Measurements from ENCODE around the gene PKD1.
A peak's percentile ranks its signal among the peaks of the same experiment; 100 is the strongest.

Gene PKD1

DNA sequence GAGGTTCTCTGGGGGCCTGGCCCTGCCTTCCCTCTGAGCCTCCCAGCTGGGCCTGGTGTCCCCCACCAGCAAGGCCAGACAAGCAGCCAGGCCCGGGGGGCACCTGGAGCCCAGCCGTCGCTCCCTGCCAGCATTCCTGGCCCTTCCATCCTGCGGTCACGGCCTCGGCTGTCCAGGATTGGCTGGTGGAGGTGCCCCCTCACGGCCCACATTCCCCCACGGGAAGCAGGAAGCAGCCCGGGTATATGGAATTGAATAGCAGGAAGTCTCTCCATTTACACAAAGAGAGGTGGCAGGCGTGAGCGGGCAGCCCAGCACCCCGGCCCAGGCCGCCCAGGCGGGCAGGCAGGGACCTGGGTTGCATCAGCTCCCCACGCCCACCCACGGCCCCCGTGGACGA is 34.4 kb upstream of the PKD1 start:
- no peak for DNase-seq

DNA sequence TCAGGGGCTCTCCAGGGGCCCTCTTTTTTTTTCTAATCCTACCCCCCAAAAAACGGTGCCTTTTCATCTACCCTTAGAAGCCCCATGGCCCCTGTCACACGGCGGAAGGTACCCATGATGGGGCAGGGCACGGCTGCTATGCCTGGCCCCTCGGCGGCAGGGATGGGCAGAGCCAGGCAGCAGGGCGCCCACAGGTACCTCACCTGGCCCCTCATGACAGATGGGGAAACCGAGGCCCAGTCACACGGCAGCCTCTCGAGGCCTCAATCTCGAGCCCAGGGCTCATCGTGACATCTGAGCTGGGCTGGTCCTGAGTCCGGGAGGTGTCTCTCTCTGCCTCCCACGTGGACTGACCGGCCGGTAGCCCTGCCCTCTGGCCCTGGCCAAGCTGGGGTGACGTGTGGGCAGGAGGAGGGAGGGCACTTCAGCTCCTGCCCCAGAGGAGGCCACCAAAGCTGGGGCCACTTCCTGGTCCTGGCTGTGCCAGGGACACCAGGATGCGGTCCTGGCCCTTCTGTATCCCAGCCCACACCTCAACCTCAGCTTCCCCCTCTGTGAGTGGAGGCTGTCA is 31.5 kb upstream of the PKD1 start:
- DNase-seq: no peak

- DNase-seq: no peak
Measured at GRCh38 chr16:2166263-2167067, 30.8 kb upstream of the PKD1 start.

GRCh38 chr16:2165861-2166260 is 30.2 kb upstream of the PKD1 start:
- no peak for DNase-seq

- DNase-seq: no peak
Measured at GRCh38 chr16:2163211-2163881, 27.6 kb upstream of the PKD1 start.

GRCh38 chr16:2162676-2163118 is 27.0 kb upstream of the PKD1 start:
- DNase-seq: no peak

DNA sequence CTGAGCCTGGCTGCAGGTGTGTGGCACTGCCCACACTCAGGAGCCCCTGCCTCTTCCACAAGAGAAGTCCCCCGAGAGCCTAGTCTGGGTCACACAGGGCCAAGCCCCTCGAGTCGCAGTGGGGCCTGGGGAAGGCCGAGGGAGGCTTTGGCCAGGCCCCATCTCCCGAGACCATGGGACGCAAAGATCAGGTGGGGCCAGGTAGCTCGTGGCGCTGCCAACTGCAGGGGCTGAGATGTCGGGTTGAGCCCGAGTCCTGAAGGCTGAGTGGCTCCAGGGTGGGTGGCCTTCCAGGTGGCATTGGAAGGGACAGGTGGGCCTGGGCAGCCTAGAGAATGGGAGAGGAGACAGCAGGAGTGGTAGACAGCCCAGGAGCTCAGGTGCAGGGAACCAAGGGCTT is 26.2 kb upstream of the PKD1 start:
- no peak for DNase-seq

DNA sequence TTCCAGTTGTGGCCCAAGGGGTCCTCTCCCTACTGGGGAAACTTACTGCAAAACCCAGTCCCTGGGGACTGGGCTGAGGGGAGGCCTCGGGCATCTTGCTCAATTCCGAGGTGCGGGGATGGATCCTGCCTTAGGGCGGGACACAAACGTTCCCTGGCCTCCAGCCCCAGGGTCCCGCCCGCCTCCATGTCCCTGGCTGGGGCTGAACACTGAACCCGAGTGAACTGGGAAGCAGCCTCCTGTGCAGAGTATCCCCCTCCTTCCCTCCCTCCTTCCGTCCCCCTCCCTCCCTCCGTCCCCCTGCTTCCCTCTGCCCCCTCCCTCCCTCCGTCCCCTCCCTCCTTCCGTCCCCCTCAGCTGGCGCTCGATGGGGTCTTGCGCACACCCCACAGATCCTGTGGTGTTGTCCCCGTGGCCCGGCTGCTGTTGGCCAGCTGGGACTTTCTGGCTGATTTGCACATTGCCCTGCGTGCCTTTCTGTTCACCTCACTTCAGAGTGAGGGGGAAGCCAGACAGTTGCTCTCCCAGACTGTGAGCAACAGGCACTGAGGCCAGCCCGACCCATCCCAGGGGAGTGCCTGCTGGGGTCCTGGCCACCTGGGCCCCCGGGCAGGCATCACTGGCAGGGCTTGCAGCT is 25.3 kb upstream of the PKD1 start:
- DNase-seq: no peak

- DNase-seq: no peak
Measured at GRCh38 chr16:2159175-2159838, 23.6 kb upstream of the PKD1 start.

DNA sequence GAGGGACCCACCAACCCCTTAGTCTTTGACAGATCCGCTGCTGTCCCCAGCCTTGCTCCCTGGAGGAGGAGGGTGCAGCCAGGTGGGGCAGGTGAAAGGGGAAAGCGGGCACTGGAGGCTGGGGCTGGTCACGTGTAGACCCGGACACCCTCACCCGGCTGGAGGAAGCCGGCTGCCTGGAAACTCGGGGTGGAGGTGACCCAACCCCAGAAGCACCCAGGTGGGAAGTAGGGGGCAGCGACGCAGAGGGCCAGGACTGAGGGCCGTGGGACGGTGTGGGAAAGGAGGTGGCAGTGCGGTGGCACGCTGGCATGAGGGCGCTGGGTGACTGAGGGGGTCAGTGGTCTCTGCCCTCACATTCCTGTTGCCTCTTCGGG is 22.6 kb upstream of the PKD1 start:
- DNase-seq: no peak

GRCh38 chr16:2157480-2158261 is 22.0 kb upstream of the PKD1 start:
- DNase-seq: no peak

DNA sequence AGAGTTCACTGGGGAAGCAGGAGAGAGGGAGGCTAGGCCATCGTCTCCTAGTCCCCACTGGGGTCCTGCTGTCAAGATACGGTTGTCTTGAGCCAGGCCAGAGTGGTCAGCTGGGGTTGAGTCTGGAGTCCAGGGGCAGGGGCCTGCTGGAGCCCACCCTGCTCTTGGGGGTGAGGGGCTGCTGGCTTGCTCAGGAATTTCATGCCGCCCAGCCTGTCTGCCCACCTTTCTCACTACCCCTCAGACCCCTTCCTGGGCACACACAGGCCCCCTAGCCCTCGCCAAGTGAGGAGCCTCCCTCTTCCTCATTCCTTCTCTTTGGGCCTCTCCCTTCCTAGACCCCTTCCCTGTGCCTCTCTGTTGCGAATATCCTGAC is 21.1 kb upstream of the PKD1 start:
- no peak for DNase-seq

- DNase-seq: peak; percentile 21 to 23
Measured at GRCh38 chr16:2155977-2156848, 20.5 kb upstream of the PKD1 start.

- peak; percentile 100 for DNase-seq
Measured at GRCh38 chr16:2155091-2155950, 19.6 kb upstream of the PKD1 start, which contains the start of gene TRAF7. TSS of gene TRAF7 (plus strand) at chr16:2155782. CDS start at chr16:2163921, 8,139 bp downstream.

- DNase-seq: peak in 1 of 2 donors; percentile 27
Measured at GRCh38 chr16:2154533-2155090, 18.9 kb upstream of the PKD1 start.

- DNase-seq: no peak
Measured at GRCh38 chr16:2152695-2153506, 17.2 kb upstream of the PKD1 start.

- DNase-seq: no peak
Measured at GRCh38 chr16:2151188-2152091, 15.7 kb upstream of the PKD1 start.
